HepG2 (cell line): ENCODE data around the gene LCE4A. TPM values are rescaled to one million over a fixed set of nuclear protein-coding genes. Genes with fewer than 3 reads are reported as not detected.

Source experiments
- ATAC-seq: fragments of 200-7000 bp; cut with Tn5 transposase; 3 replicates; pipeline ENCODE4 v1.9.1; 2020; ENCODE audit warnings: mild to moderate bottlenecking, moderate library complexity
- BruUV-seq: library from RNA; stranded (reverse); fragments of 400-500 nt; replicated peaks from 2 replicates; lab custom pipeline; 2021; lab: Mats Ljungman, UMichigan
- CTCF ChIA-PET: fragments of 300-600 bp; formaldehyde crosslinking; extraction: SDS; loops from one replicate; lab custom pipeline; 2021; ENCODE audit warnings: low total read pairs, inconsistent platforms, low intra/inter-chr PET ratio; lab: Yijun Ruan, JAX
- POLR2A ChIA-PET: fragments of 350-600 bp; sonication (Branson Sonifier 250); formaldehyde crosslinking; loops from one replicate; lab custom pipeline; 2020; ENCODE audit warnings: antibody characterized with exemption, inconsistent platforms; lab: Yijun Ruan, JAX
- DNase-seq: peaks from one replicate; pipeline ENCODE4 v3.0.0-alpha.2; 2015; ENCODE audit warnings: low spot score
- FAIRE-seq: peaks from 3 replicates; lab custom pipeline; 2011; peaks lifted over from hg19 to GRCh38; lab: Jason Lieb, UNC
- H2AFZ ChIP-seq: one replicate; pipeline ENCODE4 v1.6.1; 2011; ENCODE audit warnings: low read length, inconsistent platforms
- H3K27ac ChIP-seq: fragments of 300-600 bp; 3 replicates; pipeline ENCODE4 v1.8.0; 2011; ENCODE audit warnings: mixed run types, mild to moderate bottlenecking, mixed read lengths, low read length, inconsistent platforms; ENCODE audit not compliant: insufficient read depth; ENCODE audit errors: extremely low read length
- H3K27me3 ChIP-seq, 2 experiments: fragments of 200-600 bp in 1 of 2; 2 replicates in 1 of 2; 3 replicates in 1 of 2; pipeline versions ENCODE4 v1.6.0 to v1.8.0; 2011; ENCODE audit warnings: low read length in 2 of 2, mild to moderate bottlenecking in 2 of 2, moderate library complexity in 2 of 2, inconsistent platforms in 1 of 2; ENCODE audit not compliant: insufficient read depth in 2 of 2, control insufficient read depth in 1 of 2
- H3K36me3 ChIP-seq, 2 experiments: fragments of 200-600 bp in 1 of 2; replicated peaks in 1 of 2; 2 replicates in 1 of 2; 3 replicates in 1 of 2; pipeline versions ENCODE4 v1.5.1 to v1.8.0; 2011; ENCODE audit warnings: low read length in 2 of 2, inconsistent platforms in 1 of 2; ENCODE audit not compliant: insufficient read depth in 2 of 2, control insufficient read depth in 1 of 2
- H3K4me1 ChIP-seq: 2 replicates; pipeline ENCODE4 v1.5.1; 2012; ENCODE audit warnings: low read length, inconsistent platforms; ENCODE audit not compliant: insufficient read depth
- H3K4me2 ChIP-seq: 2 replicates; pipeline ENCODE4 v1.6.0; 2011; ENCODE audit warnings: low read depth, low read length, inconsistent platforms
- H3K4me3 ChIP-seq, 3 experiments: fragments of 200-600 bp in 1 of 3; sonication (generic), shearing (Covaris generic) in 1 of 3; replicated peaks in 1 of 3; 2 replicates each; pipeline ENCODE4 v1.5.1; 2011 to 2016; ENCODE audit warnings: low read length in 3 of 3, inconsistent platforms in 2 of 3, low read depth in 2 of 3, mild to moderate bottlenecking in 2 of 3, control low read depth in 1 of 3, mixed read lengths in 1 of 3; ENCODE audit not compliant: insufficient read depth in 1 of 3
- H3K79me2 ChIP-seq: one replicate; pipeline ENCODE4 v1.6.1; 2011; ENCODE audit warnings: low read length, inconsistent platforms; ENCODE audit not compliant: insufficient read depth
- H3K9ac ChIP-seq: 2 replicates; pipeline ENCODE4 v1.6.0; 2011; ENCODE audit warnings: mild to moderate bottlenecking, low read depth, low read length, inconsistent platforms; ENCODE audit not compliant: insufficient read depth
- H3K9me3 ChIP-seq: 2 replicates; pipeline ENCODE4 v1.5.1; 2012; ENCODE audit warnings: mild to moderate bottlenecking, low read length
- H4K20me1 ChIP-seq: 2 replicates; pipeline ENCODE4 v1.6.0; 2011; ENCODE audit warnings: inconsistent platforms, mild to moderate bottlenecking, low read length, moderate library complexity; ENCODE audit not compliant: insufficient read depth
- CREB1 ChIP-seq, 2 experiments: fragments of 450-650 bp in 1 of 2; IDR thresholded peaks; 2 replicates each; pipeline ENCODE4 v1.6.1; 2016 to 2017; ENCODE audit warnings: control low read depth in 1 of 2, mild to moderate bottlenecking in 1 of 2, missing compliant biosample characterization in 1 of 2, missing genetic modification characterization in 1 of 2
- HES4 ChIP-seq: sonication (generic); formaldehyde crosslinking; IDR thresholded peaks from 2 replicates; pipeline ENCODE4 v1.9.0; 2021; ENCODE audit warnings: mild to moderate bottlenecking, missing genetic modification reagents, borderline replicate concordance
- HOMEZ ChIP-seq: IDR thresholded peaks from 2 replicates; pipeline ENCODE4 v1.6.1; 2016; ENCODE audit warnings: low read depth
- MXI1 ChIP-seq: IDR thresholded peaks from 3 replicates; pipeline ENCODE4 v1.6.1; 2012; ENCODE audit warnings: low read depth, low read length, inconsistent platforms, borderline replicate concordance
- NCOA2 ChIP-seq: sonication (generic); formaldehyde crosslinking; IDR thresholded peaks from 2 replicates; pipeline ENCODE4 v1.8.0; 2022; ENCODE audit warnings: inconsistent platforms
- PTBP1 ChIP-seq: fragments of 200-400 bp; formaldehyde crosslinking; IDR thresholded peaks from 2 replicates; pipeline ENCODE4 v1.6.1; 2018; ENCODE audit warnings: low read length, low read depth; ENCODE audit not compliant: poor library complexity, severe bottlenecking
- ZNF18 ChIP-seq: sonication (generic); formaldehyde crosslinking; IDR thresholded peaks from 2 replicates; pipeline ENCODE4 v1.8.0; 2022; ENCODE audit warnings: mild to moderate bottlenecking, missing genetic modification reagents; ENCODE audit not compliant: insufficient replicate concordance
- ZNF484 ChIP-seq: sonication (generic); formaldehyde crosslinking; IDR thresholded peaks from 2 replicates; pipeline ENCODE4 v1.5.1; 2020; ENCODE audit warnings: mild to moderate bottlenecking, low read depth, missing genetic modification reagents, borderline replicate concordance
- WGBS: methylation state at CpG from one replicate; pipeline ENCODE4 v1.1.6; 2017; ENCODE audit warnings: low lambda C conversion rate; 5-methylcytosine and 5-hydroxymethylcytosine counted together
- in situ Hi-C: cut with HindIII; loops from 2 replicates; pipeline ENCODE4 v1.10.0; 2017; ENCODE audit warnings: low pct_unique_long_range_greater_than_20kb; ENCODE audit not compliant: extremely low pct_ligation_motif_present
- intact Hi-C: fragments of 100-400 bp; cut with micrococcal nuclease; formaldehyde crosslinking; loops from one replicate; pipeline ENCODE4 v1.10.0; 2022; ENCODE audit not compliant: unreplicated experiment
- polyA plus RNA-seq, 8 experiments: library from polyadenylated mRNA; depleted of rRNA in 3 of 8; stranded (reverse) in 7 of 8; unstranded in 1 of 8; fragments of >200 nt; fragmentation: Illumina TruSeq in 4 of 8; extraction: Trizol in 4 of 8; gene quantifications; 2 replicates each; pipeline versions ENCODE4 v1.2.1 to v1.2.3, GENCODE V29; 2011 to 2016; ENCODE audit warnings: low read depth in 4 of 8, missing spikeins in 1 of 8, mixed read lengths in 1 of 8; ENCODE audit not compliant: insufficient read depth in 1 of 8
- total RNA-seq, 5 experiments: library from RNA; depleted of rRNA; stranded (reverse); fragments of >200 nt; fragmentation: Illumina TruSeq; extraction: Trizol; gene quantifications; 2 replicates each; pipeline ENCODE4 v1.2.3, GENCODE V29; 2016; ENCODE audit warnings: low read depth in 1 of 5
- TF ChIP-seq, protein P1 (sequence below): IDR thresholded peaks from 2 replicates; pipeline ENCODE4 v1.6.1; 2012; ENCODE audit warnings: inconsistent platforms

The LCE4A gene
- total and polyA plus RNA-seq, 2 of the 13 experiments (the other 11 are each of a cell fraction or from before 2014, with no cell fraction given), result not detected

- ATAC-seq, result no peak
- H2AFZ ChIP-seq, result no peak overlapping the region
- POLR2A ChIA-PET, result no interaction called here
- H3K36me3 ChIP-seq, result no peaks in the 10 kb centered on the region
- H3K27me3 ChIP-seq, result no peaks in the 10 kb centered on the region
- H3K4me3 ChIP-seq, result no peak overlapping the region
- no peaks in the 10 kb centered on the region for H3K79me2 ChIP-seq
- TF ChIP-seq NCOA2 (CRISPR knock-in tag), result no peak
- TF ChIP-seq CREB1 (IDR thresholded peaks at IDR 0.05), result no peak
- no peak for TF ChIP-seq CREB1 (CRISPR knock-in tag; IDR thresholded peaks at IDR 0.05)
- TF ChIP-seq, protein P1, sequence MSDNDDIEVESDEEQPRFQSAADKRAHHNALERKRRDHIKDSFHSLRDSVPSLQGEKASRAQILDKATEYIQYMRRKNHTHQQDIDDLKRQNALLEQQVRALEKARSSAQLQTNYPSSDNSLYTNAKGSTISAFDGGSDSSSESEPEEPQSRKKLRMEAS, result no peak
- TF ChIP-seq ZNF18 (CRISPR knock-in tag), result no peak
- TF ChIP-seq, all 625 proteins: peak for 0
- Histone ChIP-seq H4K20me1 (no peaks in the 10 kb centered on the region), H3K4me1 (peaks cover 8% of the 10 kb centered on the region; the same call in 1 of the 2 replicates), H3K9me3 (no peaks in the 10 kb centered on the region), H3K9ac (no peak overlapping the region), H3K27ac (no peak overlapping the region), H3K4me2 (no peak overlapping the region)
- no peak for FAIRE-seq
- intact Hi-C loops (no loop called here), in situ Hi-C loops (no loop called here)
- 32% methylated on average over 5 of the region's 5 CpGs for WGBS
- CTCF ChIA-PET, result no interaction called here
- BruUV-seq, result no TSS peak
- DNase-seq, result no peak
Measured at GRCh38 chr1:152737997-152738396, 30.0 kb downstream of the LCE4A start.

- Histone ChIP-seq H2AFZ (no peak overlapping the region), H3K79me2 (no peaks in the 10 kb centered on the region), H3K36me3 (no peaks in the 10 kb centered on the region), H3K4me3 (no peak overlapping the region), H3K27me3 (no peaks in the 10 kb centered on the region), H3K27ac (no peak overlapping the region), H3K9ac (no peak overlapping the region), H3K9me3 (no peaks in the 10 kb centered on the region), H3K4me2 (no peak overlapping the region), H3K4me1 (peaks cover 8% of the 10 kb centered on the region; the same call in 1 of the 2 replicates), H4K20me1 (no peaks in the 10 kb centered on the region)
- CTCF ChIA-PET, result no interaction called here
- 27% methylated on average over 3 of the region's 3 CpGs for WGBS
- no peak for FAIRE-seq
- in situ Hi-C loops, result no loop called here
- POLR2A ChIA-PET, result no interaction called here
- no peak for ATAC-seq
- no TSS peak for BruUV-seq
- intact Hi-C loops, result no loop called here
- DNase-seq, result no peak
- TF ChIP-seq HOMEZ (CRISPR knock-in tag) (no peak), MXI1 (no peak), PTBP1 (no peak), HES4 (CRISPR knock-in tag) (no peak), ZNF484 (CRISPR knock-in tag) (no peak)
Measured at GRCh38 chr1:152739841-152740240, 31.9 kb downstream of the LCE4A start.
